Kidney glomerular epithelial cell (primary cell): Measurements from ENCODE around the gene AQP6.
A peak's percentile ranks its signal among the peaks of the same experiment; 100 is the strongest.

ENCODE experiments used
- DNase-seq: peaks from one replicate; lab custom pipeline; 2025; lab: John Stamatoyannopoulos, UW

The AQP6 gene

GRCh38 chr12:49998453-49998852 is 25.7 kb downstream of the AQP6 start:
- no peak for DNase-seq

GRCh38 chr12:50003595-50003994 is 30.8 kb downstream of the AQP6 start:
- no peak for DNase-seq

- no peak for DNase-seq
Observed at GRCh38 chr12:50004696-50005095, 31.9 kb downstream of the AQP6 start.

GRCh38 chr12:50005175-50005574 is 32.4 kb downstream of the AQP6 start:
- DNase-seq, result no peak

GRCh38 chr12:50006280-50006679 is 33.5 kb downstream of the AQP6 start:
- DNase-seq, result no peak

GRCh38 chr12:50006754-50007442 is 34.2 kb downstream of the AQP6 start:
- DNase-seq, result peak; percentile 22

- DNase-seq, result no peak
Observed at GRCh38 chr12:50013361-50014147, 40.8 kb downstream of the AQP6 start.

- DNase-seq, result no peak
Observed at GRCh38 chr12:50014342-50014741, 41.6 kb downstream of the AQP6 start.

GRCh38 chr12:50016501-50017475 is 44.0 kb downstream of the AQP6 start:
- peak; percentile 80 for DNase-seq

GRCh38 chr12:50017641-50018040 is 44.9 kb downstream of the AQP6 start:
- DNase-seq, result no peak

GRCh38 chr12:50018154-50018553 is 45.4 kb downstream of the AQP6 start:
- DNase-seq, result no peak

GRCh38 chr12:50018968-50019367 is 46.2 kb downstream of the AQP6 start:
- DNase-seq, result no peak

- DNase-seq, result no peak
Observed at GRCh38 chr12:50019524-50019923, 46.8 kb downstream of the AQP6 start.

- no peak for DNase-seq
Observed at GRCh38 chr12:50021031-50021430, 48.3 kb downstream of the AQP6 start.

GRCh38 chr12:50022903-50023302 is 50.2 kb downstream of the AQP6 start:
- DNase-seq, result no peak

GRCh38 chr12:50024227-50024626 is 51.5 kb downstream of the AQP6 start:
- DNase-seq, result no peak

- DNase-seq, result no peak
Observed at GRCh38 chr12:50024805-50025186, 52.0 kb downstream of the AQP6 start.

GRCh38 chr12:50025187-50026059 is 52.7 kb downstream of the AQP6 start, which contains the start of gene RACGAP1:
Gene RACGAP1 (minus strand): TSS chr12:50025494. CDS start chr12:50016715, 8,779 bp downstream.
- peak; percentile 97 for DNase-seq

- no peak for DNase-seq
Observed at GRCh38 chr12:50026691-50027090, 53.9 kb downstream of the AQP6 start.
